NCI-H526 treated with DMSO at 0.1 percent for 48 hours (cell line): ENCODE measurements around the gene TYRP1.
"Not testable (repeated sequence)": the region's sequence is repeated elsewhere in the genome, so short reads cannot be mapped to it uniquely, and the experiment has no call there.

Source experiments
- DNase-seq: peaks from one replicate; lab custom pipeline; 2025; lab: John Stamatoyannopoulos, UW

TYRP1 gene

GRCh38 chr9:12693141-12693540 is at the start of gene TYRP1:
Gene TYRP1, plus strand, starts transcription at chr9:12693385. Its CDS starts 612 bp downstream, at chr9:12693997.
- no peak for DNase-seq

GRCh38 chr9:12643686-12644085 is 49.5 kb upstream of the TYRP1 start:
- DNase-seq, result no peak

GRCh38 chr9:12648925-12649324 is 44.3 kb upstream of the TYRP1 start:
- DNase-seq, result no peak

DNA sequence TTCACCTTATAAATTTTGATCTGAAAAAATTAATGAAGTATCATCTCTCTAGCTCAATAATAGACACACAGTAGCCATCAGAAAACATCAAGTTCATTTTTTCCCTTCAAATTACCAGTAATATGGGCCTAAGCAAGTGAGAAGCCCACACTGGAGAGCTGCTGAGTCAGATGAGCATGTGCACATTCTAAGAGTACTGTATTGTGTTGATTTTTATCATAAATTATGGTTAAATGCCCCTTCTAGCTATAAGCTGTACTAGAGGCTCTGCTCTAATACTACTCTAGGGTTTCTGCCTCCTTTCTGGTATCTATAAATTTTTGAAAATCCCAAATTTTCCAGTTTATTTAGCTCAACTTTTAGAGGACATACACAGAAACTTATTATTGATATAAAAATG is 42.1 kb upstream of the TYRP1 start:
- no peak for DNase-seq

DNA sequence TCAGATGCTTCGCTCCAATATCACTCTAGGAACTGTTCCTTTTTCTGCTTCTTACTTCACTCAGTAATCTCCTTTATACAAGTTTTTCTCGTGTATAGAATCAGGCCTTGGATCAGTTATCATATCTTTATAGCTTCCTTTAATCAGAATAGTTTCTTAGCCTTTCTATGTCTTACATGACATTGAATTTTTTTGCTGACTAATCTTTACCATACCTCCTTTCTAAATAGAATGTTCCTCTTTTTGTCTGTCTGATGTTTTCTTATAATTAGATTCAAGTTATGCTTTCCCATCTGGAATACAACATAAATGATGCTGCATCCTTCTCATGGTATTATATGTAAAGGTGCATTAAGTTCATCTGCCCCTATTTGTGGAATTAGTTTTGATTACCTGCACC is 40.2 kb upstream of the TYRP1 start:
- DNase-seq, result no peak

- no peak for DNase-seq
These were observed 36.4 kb upstream of the TYRP1 start for GRCh38 chr9:12656803-12657202.

DNA sequence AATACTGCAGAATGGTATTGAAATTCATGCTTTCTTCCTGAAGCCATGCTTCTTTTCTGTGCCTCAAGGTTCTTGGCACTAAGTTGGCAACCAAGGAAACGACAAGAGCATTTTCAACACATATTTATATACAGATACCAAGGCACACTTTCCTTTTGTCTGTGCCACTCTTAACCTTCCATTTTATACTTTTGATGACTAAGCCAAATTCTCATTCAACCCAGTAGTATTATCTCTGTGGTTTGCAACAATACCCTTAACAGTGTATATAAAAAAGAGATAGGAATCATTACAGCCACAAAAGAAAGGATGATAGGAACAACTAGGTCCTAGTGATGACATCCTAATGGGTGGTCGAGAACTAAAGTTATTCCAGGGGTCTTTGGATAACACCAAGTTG is 36.0 kb upstream of the TYRP1 start:
- DNase-seq, result no peak

GRCh38 chr9:12657998-12658397 is 35.2 kb upstream of the TYRP1 start:
- DNase-seq, result no peak

GRCh38 chr9:12658531-12659209 is 34.5 kb upstream of the TYRP1 start:
- DNase-seq, result no peak

DNA sequence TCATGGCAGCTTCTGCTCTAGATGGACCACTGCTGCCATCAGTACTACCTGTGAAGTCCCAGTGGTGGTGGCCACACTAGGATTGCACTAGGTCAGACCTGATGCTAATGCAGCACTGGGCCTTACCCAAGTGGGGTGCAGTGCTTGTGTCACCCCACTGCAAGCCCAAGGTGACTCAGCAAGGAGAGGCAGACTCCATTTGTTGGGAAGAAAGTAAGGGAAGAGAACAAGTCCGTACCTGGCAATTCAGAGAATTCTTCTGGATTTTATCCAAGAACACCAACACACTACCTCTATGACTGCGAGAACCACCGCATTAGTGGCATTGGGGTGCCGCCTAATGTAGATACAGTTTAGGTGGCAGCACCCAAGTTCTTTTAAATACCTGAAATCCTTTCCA is 34.0 kb upstream of the TYRP1 start:
- DNase-seq, result no peak

DNA sequence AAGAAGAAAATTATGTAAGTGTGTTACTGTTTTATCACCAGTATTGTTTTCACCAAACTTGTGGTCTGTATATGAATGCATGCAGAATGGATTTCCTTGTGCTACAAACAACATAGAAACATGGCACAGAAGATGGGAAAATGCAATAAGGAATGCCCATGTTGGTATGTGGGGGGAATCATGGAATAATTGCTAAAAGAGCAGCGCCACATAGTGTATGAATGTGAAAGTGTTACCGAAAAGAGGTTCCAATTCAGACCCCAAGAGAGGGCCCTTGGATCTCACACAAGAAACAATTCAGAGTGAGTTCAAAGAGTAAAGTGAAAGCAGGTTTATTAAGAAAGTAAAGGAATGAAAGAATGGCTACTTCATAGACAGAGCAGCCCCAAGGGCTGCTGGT is 26.4 kb upstream of the TYRP1 start:
- no peak for DNase-seq

- no peak for DNase-seq
These were observed 25.3 kb upstream of the TYRP1 start for GRCh38 chr9:12667892-12668291.

DNA sequence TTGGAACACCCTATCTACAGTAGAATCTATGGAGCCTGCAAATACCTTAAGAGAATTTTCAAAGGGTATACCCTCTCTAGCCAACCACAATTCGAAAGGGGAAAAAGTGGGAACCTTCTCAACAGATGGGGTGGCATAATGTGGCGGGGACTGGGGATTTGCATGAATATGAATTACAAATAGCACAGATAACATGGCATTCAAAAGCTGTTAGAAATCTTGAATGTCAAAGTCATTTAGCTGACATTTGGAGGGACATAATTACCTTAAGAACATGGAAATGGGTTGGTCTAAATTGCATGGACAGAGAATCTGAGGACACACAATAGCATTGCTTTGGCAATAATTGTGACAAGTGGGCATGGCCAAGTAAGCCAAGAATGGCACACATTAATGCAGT is 23.2 kb upstream of the TYRP1 start:
- DNase-seq, result no peak

DNA sequence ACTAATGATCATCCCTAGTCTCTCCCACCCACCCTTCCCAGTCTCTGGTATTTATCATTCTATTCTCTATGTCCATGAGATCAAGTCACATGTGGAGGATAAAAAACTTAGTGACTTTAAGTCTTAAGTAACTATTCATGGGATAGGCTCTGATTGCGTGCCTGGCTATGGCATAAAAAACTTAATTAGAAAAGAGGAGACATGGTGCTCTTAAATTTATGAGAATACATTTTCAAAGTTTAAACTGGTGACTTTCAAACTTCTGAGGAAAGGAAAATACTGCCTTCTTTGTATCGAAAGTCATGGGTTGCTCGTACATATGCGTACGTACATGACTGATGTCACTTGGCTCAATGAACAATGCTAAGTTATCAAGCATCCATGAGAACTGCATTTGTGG is 18.2 kb upstream of the TYRP1 start:
- no peak for DNase-seq

DNA sequence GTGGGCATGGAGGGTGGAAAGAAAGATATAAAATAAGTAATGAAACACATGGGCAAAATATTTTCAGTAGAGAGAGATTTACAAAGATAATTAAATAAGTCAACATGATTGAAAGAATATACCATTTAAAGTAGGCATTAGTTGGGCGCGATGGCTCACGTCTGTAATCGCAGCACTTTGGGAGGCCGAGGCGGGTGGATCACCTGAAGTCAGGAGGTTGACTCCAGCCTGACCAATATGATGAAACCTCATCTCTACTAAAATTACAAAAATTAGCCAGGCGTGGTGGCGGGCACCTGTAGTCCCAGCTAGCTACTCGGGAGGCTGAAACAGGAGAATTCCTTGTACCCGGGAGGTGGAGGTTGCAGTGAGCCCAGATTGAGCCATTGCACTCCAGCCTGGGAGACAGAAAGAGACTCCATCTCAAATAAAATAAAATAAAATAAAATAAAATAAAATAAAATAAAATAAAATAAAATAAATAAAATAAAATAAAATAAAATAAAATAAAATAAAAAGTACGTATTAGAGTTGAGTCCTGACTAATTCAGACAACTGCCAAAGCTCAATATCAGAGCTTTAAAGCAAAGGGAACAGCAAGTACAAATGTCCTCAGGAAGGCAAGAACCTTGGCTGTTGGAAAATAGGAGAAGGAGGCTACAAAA is 15.6 kb upstream of the TYRP1 start:
- DNase-seq, result not testable (repeated sequence)

DNA sequence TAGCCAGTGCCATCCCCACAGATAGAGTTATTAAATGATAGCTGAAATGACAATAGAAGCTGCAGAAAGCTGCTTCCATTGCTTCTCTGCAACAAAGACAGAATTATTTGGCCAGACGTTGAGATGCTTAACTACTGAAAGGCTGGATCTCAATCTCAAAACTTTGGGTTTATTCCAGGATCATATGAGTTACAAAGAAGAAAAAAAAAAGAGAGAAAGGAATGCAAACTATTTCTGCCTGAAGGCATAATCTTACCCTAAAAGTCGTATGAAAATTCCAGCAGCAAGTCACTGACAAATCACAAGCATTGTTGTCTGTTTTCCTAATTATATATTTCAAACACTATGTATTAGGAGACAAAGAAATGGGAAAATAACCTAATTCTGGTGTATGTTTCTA is 12.8 kb upstream of the TYRP1 start:
- no peak for DNase-seq

DNA sequence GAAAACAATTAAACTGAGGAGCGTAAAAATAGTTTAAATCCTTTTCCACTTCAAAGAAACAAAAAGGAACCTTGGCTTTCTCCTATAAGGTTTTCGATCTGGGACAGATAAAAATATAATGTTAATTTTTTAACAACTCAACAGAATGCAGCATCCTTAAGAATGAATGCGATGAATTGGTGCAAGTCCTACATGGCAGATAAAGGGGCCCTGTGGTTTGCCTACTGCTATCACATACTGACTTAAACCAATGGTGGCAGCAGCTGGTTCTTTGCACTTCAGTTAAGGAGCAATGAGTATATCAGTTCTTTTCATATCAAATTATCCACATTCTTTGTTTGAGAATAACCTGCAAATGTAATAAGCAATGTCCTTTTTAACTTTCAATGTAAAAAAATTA is 12.4 kb upstream of the TYRP1 start:
- DNase-seq, result no peak

DNA sequence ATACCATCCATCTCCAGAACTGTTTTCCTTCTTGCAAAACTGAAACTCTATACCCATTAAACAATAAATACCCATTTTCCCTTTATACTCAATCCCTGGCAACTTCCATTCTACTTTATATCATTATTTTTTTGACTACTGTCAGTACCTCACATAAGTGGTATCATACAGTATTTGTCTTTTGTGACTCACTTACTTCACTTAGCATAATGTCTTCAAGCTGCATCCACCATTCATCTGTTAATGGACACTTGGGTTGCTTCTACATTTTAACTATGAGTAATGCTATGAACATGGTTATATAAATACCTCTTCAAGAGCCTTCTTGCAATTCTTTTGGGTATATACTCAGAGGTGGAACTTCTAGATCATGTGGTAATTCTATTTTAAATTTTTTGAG is 11.6 kb upstream of the TYRP1 start:
- no peak for DNase-seq

GRCh38 chr9:12684974-12685373 is 8.2 kb upstream of the TYRP1 start:
- DNase-seq, result no peak

GRCh38 chr9:12689233-12689632 is 4.0 kb upstream of the TYRP1 start:
- DNase-seq, result no peak

DNA sequence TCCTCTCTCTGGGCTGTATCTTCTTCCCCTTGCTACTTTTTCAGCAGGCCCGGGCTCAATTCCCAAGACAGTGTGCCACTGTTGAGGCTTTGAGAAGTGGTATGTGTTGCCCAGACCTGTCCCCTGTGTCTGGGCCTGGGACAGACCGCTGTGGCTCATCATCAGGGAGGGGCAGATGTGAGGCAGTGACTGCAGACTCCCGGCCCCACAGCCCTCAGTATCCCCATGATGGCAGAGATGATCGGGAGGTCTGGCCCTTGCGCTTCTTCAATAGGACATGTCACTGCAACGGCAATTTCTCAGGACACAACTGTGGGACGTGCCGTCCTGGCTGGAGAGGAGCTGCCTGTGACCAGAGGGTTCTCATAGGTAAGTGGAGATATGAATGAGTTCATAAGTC is 828 bp downstream of the TYRP1 start:
- DNase-seq, result no peak

- no peak for DNase-seq
These were observed 2.3 kb downstream of the TYRP1 start for GRCh38 chr9:12695474-12695873.

GRCh38 chr9:12696931-12697622 is 3.9 kb downstream of the TYRP1 start:
- DNase-seq, result peak; percentile 17
